ENCODE results near the gene KIF22. TPM values are rescaled to one million over a fixed set of nuclear protein-coding genes. Genes with fewer than 3 reads are reported as not detected.

Gene KIF22
- total and polyA plus RNA-seq, 9 of the 15 experiments (the other 6 are each of a cell fraction or from before 2014, with no cell fraction given) = 8.7 to 232 (median 131) TPM

DNA sequence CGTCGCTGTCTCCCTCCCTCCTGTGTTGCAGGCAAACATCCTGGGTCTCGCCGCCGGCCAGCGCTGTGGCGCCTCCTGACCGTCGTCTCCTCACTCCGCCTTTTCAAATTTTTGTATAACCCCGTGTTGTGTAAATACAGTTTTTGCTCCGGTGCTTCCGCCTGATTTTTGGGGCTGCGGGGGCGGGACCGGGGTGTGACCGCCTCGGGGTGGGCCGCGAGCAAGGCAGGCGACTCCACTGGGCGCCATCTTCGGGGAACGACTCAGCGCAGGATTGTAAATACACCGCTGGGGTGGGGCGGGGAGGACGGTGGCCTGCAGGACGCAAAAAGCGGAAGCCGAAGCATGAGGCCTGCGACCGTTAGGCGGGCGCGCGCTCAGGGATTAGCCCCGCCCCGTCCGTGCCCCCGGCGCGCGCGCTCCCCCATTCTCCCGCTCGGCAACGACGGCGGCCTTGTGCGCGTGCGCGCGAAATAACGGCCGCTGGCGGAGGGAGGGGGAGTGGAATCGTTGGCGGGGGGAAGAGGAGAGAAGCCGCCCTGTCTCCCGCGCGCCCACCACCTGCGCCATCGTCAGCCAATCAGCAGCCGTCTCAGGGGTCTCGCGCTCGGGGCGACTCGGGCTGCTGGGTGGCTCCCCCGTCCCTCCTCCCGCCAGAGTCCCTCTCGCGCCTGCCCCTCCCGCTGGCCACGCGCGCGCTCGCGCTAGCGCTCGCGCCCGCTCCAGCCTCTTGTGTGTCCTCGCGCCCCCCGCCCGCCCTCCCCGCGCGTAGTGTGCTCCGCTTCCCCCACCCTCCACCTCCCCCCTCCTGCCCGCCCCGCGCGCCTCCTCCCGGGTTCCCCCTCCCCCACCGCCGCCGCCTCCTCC, 14.9 kb downstream of the KIF22 start (continued):
- TF ChIP-seq ZNF140 (CRISPR knock-in tag; IDR thresholded peaks at IDR 0.05) (no peak), ZNF77 (CRISPR knock-in tag; IDR thresholded peaks at IDR 0.05) (no peak), GTF2A2 (tag; IDR thresholded peaks at IDR 0.05) (no peak), RB1 (IDR thresholded peaks at IDR 0.05; ENCODE audit: low read depth) (peak; percentile 97)
- TF ChIP-seq, protein P1, sequence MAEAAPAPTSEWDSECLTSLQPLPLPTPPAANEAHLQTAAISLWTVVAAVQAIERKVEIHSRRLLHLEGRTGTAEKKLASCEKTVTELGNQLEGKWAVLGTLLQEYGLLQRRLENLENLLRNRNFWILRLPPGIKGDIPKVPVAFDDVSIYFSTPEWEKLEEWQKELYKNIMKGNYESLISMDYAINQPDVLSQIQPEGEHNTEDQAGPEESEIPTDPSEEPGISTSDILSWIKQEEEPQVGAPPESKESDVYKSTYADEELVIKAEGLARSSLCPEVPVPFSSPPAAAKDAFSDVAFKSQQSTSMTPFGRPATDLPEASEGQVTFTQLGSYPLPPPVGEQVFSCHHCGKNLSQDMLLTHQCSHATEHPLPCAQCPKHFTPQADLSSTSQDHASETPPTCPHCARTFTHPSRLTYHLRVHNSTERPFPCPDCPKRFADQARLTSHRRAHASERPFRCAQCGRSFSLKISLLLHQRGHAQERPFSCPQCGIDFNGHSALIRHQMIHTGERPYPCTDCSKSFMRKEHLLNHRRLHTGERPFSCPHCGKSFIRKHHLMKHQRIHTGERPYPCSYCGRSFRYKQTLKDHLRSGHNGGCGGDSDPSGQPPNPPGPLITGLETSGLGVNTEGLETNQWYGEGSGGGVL (CRISPR knock-in tag; IDR thresholded peaks at IDR 0.05) = no peak
- TF ChIP-seq, protein P2, sequence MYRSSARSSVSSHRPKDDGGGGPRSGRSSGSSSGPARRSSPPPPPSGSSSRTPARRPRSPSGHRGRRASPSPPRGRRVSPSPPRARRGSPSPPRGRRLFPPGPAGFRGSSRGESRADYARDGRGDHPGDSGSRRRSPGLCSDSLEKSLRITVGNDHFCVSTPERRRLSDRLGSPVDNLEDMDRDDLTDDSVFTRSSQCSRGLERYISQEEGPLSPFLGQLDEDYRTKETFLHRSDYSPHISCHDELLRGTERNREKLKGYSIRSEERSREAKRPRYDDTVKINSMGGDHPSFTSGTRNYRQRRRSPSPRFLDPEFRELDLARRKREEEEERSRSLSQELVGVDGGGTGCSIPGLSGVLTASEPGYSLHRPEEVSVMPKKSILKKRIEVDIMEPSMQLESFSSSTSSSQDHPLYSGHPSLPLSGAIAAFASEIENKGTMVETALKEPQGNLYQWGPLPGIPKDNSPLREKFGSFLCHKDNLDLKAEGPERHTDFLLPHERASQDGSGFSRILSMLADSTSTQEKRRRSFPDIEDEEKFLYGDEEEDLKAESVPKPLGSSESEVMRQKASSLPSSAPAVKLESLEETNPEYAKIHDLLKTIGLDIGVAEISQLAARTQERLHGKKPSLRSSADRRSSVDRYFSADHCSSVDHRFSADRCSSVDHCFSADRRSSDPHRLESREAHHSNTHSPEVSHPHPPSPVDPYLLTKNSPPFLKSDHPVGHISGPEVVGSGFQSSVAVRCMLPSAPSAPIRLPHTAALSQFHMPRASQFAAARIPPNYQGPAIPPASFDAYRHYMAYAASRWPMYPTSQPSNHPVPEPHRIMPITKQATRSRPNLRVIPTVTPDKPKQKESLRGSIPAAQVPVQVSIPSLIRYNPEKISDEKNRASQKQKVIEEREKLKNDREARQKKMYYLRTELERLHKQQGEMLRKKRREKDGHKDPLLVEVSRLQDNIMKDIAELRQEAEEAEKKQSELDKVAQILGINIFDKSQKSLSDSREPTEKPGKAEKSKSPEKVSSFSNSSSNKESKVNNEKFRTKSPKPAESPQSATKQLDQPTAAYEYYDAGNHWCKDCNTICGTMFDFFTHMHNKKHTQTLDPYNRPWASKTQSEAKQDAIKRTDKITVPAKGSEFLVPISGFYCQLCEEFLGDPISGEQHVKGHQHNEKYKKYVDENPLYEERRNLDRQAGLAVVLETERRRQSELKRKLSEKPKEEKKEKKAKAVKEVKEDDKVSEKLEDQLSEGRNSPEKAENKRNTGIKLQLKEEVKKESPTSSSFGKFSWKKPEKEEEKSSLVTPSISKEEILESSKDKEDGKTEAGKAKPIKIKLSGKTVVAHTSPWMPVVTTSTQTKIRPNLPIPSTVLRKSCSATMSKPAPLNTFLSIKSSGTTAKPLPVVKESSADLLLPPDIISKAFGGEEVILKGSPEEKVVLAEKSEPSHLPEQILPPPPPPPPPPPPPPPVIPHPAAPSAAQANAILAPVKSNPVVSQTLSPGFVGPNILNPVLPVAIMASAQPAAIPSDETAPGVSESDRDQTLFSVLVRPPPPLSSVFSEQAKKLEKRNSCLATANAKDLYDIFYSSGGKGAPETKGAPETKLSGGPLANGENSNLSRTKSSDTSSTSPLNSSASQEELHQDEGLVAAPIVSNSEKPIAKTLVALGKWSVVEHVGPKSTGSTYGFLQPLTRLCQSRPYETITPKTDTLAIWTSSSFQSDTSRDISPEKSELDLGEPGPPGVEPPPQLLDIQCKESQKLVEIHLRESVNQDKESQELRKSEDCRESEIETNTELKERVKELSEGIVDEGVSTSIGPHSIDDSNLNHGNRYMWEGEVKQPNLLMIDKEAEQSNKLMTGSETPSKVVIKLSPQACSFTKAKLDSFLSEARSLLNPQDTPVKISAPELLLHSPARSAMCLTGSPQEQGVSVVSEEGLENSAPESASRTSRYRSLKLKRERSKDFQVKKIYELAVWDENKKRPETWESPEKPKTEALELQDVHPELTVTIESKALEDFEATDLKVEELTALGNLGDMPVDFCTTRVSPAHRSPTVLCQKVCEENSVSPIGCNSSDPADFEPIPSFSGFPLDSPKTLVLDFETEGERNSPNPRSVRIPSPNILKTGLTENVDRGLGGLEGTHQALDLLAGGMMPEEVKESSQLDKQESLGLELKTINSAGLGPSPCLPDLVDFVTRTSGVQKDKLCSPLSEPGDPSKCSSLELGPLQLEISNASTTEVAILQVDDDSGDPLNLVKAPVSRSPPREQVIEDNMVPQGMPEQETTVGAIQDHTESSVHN (IDR thresholded peaks at IDR 0.05; ENCODE audit: borderline replicate concordance in 1 of 2, low read depth in 1 of 2) = no peak
- TF ChIP-seq, protein P3, sequence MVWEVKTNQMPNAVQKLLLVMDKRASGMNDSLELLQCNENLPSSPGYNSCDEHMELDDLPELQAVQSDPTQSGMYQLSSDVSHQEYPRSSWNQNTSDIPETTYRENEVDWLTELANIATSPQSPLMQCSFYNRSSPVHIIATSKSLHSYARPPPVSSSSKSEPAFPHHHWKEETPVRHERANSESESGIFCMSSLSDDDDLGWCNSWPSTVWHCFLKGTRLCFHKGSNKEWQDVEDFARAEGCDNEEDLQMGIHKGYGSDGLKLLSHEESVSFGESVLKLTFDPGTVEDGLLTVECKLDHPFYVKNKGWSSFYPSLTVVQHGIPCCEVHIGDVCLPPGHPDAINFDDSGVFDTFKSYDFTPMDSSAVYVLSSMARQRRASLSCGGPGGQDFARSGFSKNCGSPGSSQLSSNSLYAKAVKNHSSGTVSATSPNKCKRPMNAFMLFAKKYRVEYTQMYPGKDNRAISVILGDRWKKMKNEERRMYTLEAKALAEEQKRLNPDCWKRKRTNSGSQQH (CRISPR knock-in tag; IDR thresholded peaks at IDR 0.05) = peak; percentile 76
- TF ChIP-seq, protein P4, sequence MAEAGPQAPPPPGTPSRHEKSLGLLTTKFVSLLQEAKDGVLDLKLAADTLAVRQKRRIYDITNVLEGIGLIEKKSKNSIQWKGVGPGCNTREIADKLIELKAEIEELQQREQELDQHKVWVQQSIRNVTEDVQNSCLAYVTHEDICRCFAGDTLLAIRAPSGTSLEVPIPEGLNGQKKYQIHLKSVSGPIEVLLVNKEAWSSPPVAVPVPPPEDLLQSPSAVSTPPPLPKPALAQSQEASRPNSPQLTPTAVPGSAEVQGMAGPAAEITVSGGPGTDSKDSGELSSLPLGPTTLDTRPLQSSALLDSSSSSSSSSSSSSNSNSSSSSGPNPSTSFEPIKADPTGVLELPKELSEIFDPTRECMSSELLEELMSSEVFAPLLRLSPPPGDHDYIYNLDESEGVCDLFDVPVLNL (CRISPR knock-in tag; IDR thresholded peaks at IDR 0.05; ENCODE audit: low read depth) = peak; percentile 23; the same call in 1 of the 2 replicates
- TF ChIP-seq, protein P5, sequence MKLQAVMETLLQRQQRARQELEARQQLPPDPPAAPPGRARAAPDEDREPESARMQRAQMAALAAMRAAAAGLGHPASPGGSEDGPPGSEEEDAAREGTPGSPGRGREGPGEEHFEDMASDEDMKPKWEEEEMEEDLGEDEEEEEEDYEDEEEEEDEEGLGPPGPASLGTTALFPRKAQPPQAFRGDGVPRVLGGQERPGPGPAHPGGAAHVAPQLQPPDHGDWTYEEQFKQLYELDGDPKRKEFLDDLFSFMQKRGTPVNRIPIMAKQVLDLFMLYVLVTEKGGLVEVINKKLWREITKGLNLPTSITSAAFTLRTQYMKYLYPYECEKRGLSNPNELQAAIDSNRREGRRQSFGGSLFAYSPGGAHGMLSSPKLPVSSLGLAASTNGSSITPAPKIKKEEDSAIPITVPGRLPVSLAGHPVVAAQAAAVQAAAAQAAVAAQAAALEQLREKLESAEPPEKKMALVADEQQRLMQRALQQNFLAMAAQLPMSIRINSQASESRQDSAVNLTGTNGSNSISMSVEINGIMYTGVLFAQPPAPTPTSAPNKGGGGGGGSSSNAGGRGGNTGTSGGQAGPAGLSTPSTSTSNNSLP (IDR thresholded peaks at IDR 0.05; ENCODE audit: borderline replicate concordance, low read depth, low read length) = 0 out of 2 replicates have a peak, but pooled peaks have one; percentile 19

All from K562 (cell line).